ENCODE data around the gene IPO13. TPM values are rescaled to one million over a fixed set of nuclear protein-coding genes. Genes with fewer than 3 reads are reported as not detected.
A peak's percentile ranks its signal among the peaks of the same experiment; 100 is the strongest.

IPO13 gene
- polyA plus RNA-seq, 1 of the 3 experiments (the other 2 are of a cell fraction) = 15.5 TPM

DNA sequence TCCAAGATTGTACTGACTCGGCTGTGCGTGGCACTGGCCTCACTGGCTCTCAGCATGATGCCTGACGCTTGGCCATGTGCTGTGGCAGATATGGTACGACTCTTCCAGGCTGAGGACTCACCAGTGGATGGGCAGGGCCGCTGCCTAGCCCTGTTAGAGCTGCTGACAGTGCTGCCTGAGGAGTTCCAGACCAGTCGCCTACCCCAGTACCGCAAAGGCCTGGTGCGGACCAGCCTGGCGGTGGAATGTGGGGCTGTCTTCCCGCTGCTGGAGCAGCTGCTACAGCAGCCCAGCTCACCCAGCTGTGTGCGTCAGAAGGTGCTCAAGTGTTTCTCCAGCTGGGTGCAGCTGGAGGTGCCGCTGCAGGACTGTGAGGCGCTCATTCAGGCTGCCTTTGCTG lies 2.9 kb downstream of the IPO13 start:
- WGBS (ENCODE audit: low lambda C conversion rate) = 80% methylated on average over 8 of the region's 13 CpGs
- H3K36me3 ChIP-seq (replicated peaks in 1 of 2; ENCODE audit: control insufficient read depth in 1 of 2, insufficient read depth in 2 of 2, low read length in 1 of 2) = peaks cover 0 to 17% of the 10 kb centered on the region in 2 experiments
- H3K4me3 ChIP-seq (ENCODE audit: low read depth in 2 of 2, low read length in 1 of 2) = no peak overlapping the region
- CTCF ChIA-PET = interaction anchor here (1.4 to 9.4 kb wide), 5 partner anchors 9 to 186 kb away, joined by 3 to 105 read pairs (median 7); partner anchors contain the start of genes ARTN and ATP6V0B
- no peaks in the 10 kb centered on the region for H3F3A ChIP-seq (replicated peaks; ENCODE audit: insufficient read depth)
- no peak overlapping the region for H2AFZ ChIP-seq (ENCODE audit: low read depth)
- peaks cover 12 to 28% of the 10 kb centered on the region in 2 experiments for H3K4me1 ChIP-seq (ENCODE audit: control insufficient read depth in 1 of 2, insufficient read depth in 2 of 2, low read depth in 1 of 2, low read length in 1 of 2)
- H3K27me3 ChIP-seq (ENCODE audit: insufficient read depth) = no peaks in the 10 kb centered on the region
- peaks cover 13% of the 10 kb centered on the region; the same call in 1 of the 2 replicates for H3K79me2 ChIP-seq (ENCODE audit: insufficient read depth)
- POLR2A ChIA-PET = no interaction called here
- peaks cover 6% of the 10 kb centered on the region; the same call in 1 of the 2 replicates for H4K20me1 ChIP-seq (ENCODE audit: insufficient read depth)
- H3K4me2 ChIP-seq = no peak overlapping the region
- DNase-seq = no peak
- no peaks in the 10 kb centered on the region for H3K9me2 ChIP-seq
- no peak overlapping the region for H3K9ac ChIP-seq
- H3K9me3 ChIP-seq = no peaks in the 10 kb centered on the region
- TF ChIP-seq SIN3A (IDR thresholded peaks at IDR 0.05; ENCODE audit: borderline replicate concordance, low read depth, low read length) (no peak), EP300 (IDR thresholded peaks at IDR 0.05; ENCODE audit: borderline replicate concordance in 1 of 2, low read depth in 1 of 2, low read length in 1 of 2) (no peak), RXRA (IDR thresholded peaks at IDR 0.05; ENCODE audit: borderline replicate concordance, low read depth) (no peak)
- no peak overlapping the region for H3K27ac ChIP-seq (ENCODE audit: low read depth in 2 of 2, low read length in 1 of 2)

DNA sequence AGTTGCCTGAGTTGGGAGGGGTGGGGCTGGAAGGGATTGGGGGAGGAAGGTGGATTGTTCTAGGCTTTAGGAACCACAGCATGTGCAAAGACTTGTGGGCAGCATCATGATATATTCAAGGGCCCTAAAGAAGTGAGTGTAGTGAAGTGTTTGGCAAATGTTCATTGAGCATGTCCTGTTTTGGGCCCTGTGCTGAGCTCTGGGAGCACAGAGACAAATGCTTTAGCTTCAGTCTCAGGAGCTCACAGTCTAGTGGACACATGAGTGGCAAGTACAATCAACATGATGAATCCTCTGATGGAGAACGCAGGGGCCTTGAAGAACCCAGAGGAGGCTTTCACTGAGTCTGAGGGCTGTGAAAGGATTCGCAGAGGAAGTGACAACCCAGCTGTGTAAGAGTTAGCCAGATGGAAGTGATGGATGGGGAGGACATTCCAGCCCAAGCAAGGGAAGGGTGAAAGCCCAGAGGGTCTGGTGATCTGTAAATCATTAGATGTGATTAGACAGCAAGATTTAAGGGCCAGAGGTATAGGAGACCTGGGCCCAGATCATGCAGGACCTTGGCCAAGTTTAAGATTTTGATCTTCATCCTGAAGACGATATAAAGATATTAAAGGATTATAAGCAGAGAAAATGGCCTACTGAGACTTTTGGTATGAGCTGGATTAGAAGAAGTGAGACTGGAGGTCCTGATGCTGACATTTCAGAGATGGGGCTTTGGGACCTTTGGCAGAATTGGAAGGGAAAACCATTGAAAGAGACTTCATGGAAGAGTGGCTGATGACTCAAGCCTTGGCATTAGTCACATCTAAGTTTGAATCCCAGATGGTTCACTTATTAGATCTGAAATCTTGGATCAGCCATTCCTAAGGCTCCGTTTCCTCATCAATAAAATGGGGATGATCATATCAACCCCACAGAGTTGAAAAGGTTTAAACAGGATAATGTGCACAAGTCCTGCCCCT lies 4.6 kb downstream of the IPO13 start:
- no peak overlapping the region for H3K9ac ChIP-seq
- H2AFZ ChIP-seq (ENCODE audit: low read depth) = no peak overlapping the region
- WGBS (ENCODE audit: low lambda C conversion rate) = 90% methylated on average over 4 of the region's 4 CpGs
- H3K4me3 ChIP-seq (ENCODE audit: low read depth in 2 of 2, low read length in 1 of 2) = no peak overlapping the region
- no peaks in the 10 kb centered on the region for H3F3A ChIP-seq (replicated peaks; ENCODE audit: insufficient read depth)
- TF ChIP-seq YY1 (IDR thresholded peaks at IDR 0.05; ENCODE audit: low read depth) = no peak
- no peak for TF ChIP-seq ELF1 (IDR thresholded peaks at IDR 0.05)
- no peak for TF ChIP-seq RXRA (IDR thresholded peaks at IDR 0.05; ENCODE audit: borderline replicate concordance, low read depth)
- peak; percentile 21; the same call in 1 of the 2 replicates for TF ChIP-seq FOSL2 (IDR thresholded peaks at IDR 0.05; ENCODE audit: borderline replicate concordance, low read depth)
- TF ChIP-seq GATA2 (CRISPR knock-in tag; IDR thresholded peaks at IDR 0.05) = no peak
- TF ChIP-seq NFIC (IDR thresholded peaks at IDR 0.05; ENCODE audit: borderline replicate concordance) = no peak
- no peak for TF ChIP-seq EZH2phosphoT487 (IDR thresholded peaks at IDR 0.05; ENCODE audit: borderline replicate concordance, low read depth)
- no peaks in the 10 kb centered on the region for H3K9me2 ChIP-seq
- H3K27ac ChIP-seq (ENCODE audit: low read depth in 2 of 2, low read length in 1 of 2) = no peak overlapping the region
- ChIA-PET POLR2A (no interaction called here), CTCF (interaction anchor here (1.0 to 9.4 kb wide), 4 partner anchors 17 to 188 kb away, joined by 3 to 105 read pairs (median 8); partner anchors contain the start of gene ARTN)
- H3K4me1 ChIP-seq (ENCODE audit: control insufficient read depth in 1 of 2, insufficient read depth in 2 of 2, low read depth in 1 of 2, low read length in 1 of 2) = peaks cover 12 to 25% of the 10 kb centered on the region in 2 experiments
- peaks cover 6% of the 10 kb centered on the region; the same call in 1 of the 2 replicates for H4K20me1 ChIP-seq (ENCODE audit: insufficient read depth)
- H3K4me2 ChIP-seq = no peak overlapping the region
- peaks cover 13% of the 10 kb centered on the region; the same call in 1 of the 2 replicates for H3K79me2 ChIP-seq (ENCODE audit: insufficient read depth)
- H3K27me3 ChIP-seq (ENCODE audit: insufficient read depth) = no peaks in the 10 kb centered on the region
- peaks cover 0 to 19% of the 10 kb centered on the region in 2 experiments for H3K36me3 ChIP-seq (replicated peaks in 1 of 2; ENCODE audit: control insufficient read depth in 1 of 2, insufficient read depth in 2 of 2, low read length in 1 of 2)
- H3K9me3 ChIP-seq = no peaks in the 10 kb centered on the region
- DNase-seq = no peak

Data from SK-N-SH (cell line).